Hematopoietic multipotent progenitor cell treated with erythropoietin and hydrocortisone succinate and interleukin-3 and kit ligand, for 6 days (in vitro differentiated cells): ENCODE measurements around the gene MEOX1.
A peak's percentile ranks its signal among the peaks of the same experiment; 100 is the strongest.
"Not testable (repeated sequence)": the region's sequence is repeated elsewhere in the genome, so short reads cannot be mapped to it uniquely, and the experiment has no call there.

Source experiments
- DNase-seq: peaks from one replicate; pipeline ENCODE4 v3.0.0-alpha.2; 2015

Gene MEOX1

DNA sequence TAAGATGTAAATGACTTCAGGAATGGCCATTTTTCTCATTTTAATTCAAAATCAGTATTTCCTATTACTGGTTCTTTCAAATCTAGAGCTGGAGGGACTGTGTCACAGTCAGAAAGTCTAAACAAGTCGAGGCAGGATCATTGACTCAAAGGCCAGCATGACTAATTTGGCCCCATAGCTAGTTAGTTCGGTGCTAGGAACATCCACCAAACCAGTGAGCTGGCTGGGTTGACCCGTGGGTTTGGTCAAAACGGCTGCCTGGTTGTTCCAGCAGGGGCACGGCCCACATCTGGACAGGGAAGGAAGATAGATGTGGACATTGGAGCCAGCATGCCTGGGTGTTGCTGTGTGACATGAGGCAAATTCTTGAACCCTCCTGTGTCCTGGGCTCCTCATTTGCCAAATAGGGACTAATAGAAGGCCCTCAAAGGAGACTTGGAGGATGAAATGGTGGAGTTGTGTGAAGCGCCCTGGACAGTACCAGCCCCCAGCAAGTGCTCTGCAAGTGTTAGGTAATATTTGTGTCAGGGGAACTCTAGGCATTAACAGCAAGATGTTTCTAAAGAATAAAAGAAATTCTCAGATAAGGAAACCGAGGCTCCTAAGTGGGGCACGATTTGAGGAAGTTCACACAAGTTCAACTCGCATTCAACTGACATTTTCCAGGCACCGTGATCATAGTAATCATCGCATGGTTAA lies 46.2 kb downstream of the MEOX1 start:
- DNase-seq = peak; percentile 47

DNA sequence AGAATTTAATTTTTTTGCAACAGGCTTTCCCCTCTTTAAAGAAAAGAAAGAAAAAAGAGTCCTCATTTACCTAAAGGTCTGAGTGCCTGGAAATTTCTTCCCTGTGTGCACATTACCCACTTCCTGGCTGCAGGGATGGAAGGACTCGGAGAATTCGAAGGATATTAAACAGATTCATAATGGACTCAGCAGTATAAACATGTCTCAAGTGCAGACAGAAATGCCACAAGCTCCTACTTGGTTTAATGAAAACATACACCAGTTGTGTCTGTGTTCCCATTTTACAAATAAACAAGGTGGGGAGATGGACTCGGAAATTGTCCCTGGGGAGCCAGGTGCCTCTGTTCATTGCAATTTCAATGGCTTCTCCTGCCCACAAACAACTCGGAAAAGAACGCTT lies 47.2 kb downstream of the MEOX1 start:
- no peak for DNase-seq

DNA sequence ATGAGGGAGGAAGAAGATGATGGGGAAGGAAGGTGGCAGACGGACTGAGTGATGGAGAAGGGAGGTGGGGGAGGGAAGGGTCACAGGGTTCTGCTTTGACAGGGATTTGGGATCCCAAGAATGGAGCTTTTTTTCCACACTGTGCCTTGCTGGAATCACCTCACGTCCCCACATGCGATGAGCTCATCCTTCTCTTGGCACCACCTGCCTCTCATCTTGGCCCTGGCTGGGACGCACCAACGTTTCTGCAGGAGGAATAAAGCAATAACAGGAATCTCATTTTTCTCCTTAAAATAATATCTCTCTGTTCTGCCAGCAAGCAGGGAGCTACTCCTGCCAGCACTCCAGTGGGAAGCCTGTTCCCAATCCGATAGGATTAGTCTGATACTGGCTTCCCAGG lies 47.8 kb downstream of the MEOX1 start:
- no peak for DNase-seq

DNA sequence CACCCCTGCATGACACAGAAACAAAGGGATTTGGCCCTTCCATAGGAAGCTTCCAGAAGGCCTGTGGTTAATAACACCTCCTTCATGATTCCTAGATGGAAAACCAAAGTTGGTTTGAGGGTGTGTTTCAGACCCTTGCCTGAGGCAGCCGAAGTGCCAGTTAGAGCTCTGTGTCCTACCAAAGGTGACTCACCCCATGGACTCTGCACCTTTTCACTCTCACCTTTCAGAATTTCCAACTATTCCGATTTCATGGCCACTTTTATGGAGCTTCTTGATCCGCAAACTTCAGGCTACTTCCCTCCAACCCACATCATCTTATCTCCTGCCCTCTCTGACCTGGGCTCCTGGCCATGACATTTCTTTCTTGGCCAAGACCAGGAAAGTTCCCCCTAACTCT lies 49.2 kb downstream of the MEOX1 start:
- DNase-seq = no peak

DNA sequence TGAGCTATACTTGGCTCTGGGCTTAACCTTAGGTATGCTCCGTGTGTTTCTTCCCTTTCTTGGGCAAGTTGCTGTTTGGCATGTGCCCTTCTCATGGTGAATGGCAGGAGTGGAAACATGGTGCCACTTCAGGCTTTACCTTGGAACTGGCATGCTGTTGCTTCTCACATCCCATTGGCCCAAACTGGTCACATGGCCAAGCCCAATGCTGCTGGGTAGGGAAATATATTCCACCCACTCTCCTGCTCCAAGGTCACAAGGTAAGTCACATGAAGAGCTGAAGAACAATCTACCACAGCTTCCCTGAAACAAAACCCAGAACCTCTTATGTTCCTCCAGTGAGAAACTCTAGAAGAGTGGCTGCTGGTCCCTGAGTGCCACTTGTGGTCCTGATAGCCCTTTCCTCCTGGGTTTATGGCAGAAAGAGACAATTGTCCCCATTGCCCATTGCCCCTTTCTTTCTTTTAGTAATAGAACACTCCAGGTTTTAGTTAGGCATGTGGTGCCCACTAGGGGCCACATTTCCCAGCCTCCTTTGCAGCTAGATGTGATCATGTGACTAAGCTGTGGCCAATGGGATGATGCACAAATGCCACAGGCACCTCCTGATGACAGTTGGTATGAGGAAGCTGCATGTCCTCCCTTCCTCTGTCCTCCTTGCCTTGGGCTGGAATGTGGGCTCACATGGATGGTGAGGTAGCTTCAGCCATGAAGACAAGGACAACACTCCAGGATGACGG lies 50.3 kb downstream of the MEOX1 start:
- no peak for DNase-seq

DNA sequence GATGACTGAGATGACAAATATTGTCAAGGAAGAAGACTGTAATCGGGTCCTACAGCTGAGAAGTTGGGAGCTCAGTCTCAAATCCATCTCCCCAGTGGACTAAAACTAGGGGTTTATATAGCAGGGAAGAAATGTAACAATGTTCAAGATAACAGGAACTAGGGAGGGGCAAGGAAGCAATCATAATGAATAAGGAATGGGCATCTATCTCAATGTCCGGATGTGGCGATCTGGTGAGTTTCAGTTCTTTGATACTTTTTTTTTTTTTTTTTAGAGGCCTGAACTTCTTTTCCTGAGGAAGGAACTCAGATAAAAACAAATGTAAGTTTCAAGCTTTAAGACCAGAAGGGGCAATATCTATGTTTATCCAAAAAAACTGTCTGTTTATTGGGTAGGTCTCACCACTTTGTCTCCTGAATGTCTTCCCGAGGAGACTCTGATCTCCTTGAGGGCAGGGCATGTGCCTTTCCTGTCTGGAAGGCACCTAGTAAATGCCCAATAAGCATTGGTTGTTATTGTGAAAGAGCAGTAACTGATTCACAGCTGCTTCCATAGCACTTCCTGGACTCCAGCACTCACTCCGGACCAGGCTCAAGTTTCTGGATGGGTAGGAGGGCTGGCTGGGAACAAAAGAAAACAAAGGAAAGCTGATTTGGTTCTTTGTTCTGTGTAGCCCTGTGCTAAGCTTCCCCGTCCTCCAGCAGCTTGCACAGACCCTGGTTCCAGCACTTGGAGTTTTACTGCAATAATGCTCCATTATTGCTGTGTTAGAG lies 51.9 kb downstream of the MEOX1 start:
- no peak for DNase-seq

DNA sequence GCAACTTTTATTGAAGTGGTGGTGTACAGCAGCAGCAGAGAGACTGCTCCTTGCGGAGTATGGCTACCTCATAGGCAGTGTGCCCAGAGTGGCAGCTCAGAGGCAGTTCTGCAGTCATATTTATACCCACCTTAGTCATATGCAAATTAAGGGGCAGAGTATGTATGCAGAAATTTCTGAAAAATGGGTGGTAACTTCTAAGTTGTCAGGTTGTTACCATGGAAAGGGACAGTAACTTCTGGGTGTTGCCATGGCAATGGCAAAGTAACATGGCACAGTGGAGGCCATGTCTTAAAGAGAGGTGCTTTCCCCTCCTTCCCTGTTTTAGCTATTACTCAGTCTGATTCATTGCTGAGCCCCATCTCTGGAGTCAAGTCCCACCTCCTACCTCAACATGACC lies 53.4 kb downstream of the MEOX1 start:
- no peak for DNase-seq

DNA sequence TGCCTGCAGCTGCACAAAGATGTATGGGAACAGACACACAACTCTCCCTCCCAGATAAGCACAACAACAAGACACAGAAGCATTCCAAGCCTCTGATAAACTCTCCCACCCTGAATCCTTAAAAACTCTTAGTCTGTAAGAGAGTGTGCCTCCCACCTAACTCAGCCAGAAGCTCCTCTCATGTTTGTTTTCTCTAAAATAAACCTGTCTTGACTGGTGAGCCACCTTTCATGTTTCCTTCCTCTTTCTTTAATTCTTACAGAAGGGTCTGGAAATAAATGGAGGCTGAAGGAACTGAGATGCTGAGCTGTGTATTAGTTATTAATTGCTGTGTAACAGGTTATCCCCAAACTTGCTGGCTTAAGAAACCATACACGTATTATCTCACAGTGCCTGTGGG lies 57.2 kb downstream of the MEOX1 start:
- DNase-seq = no peak

DNA sequence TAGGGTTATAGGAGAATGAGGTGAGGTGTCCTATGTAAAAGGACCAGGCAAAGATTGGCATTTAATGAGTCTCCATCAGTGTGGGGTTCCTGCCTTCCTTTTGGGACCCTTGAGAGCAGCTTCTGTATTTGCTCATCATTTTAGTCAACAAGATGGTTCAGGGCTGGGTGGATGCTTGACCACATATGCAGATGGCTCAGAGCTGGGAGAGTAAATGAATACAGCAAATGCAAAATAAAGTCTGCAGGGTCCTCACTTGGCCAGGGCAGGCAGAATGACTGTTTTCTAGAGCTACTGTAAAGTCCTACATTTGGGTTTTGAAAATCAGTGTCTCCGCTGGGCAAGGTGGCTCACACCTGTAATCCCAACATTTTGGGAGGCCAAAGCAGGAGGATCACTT lies 58.4 kb downstream of the MEOX1 start:
- no peak for DNase-seq

DNA sequence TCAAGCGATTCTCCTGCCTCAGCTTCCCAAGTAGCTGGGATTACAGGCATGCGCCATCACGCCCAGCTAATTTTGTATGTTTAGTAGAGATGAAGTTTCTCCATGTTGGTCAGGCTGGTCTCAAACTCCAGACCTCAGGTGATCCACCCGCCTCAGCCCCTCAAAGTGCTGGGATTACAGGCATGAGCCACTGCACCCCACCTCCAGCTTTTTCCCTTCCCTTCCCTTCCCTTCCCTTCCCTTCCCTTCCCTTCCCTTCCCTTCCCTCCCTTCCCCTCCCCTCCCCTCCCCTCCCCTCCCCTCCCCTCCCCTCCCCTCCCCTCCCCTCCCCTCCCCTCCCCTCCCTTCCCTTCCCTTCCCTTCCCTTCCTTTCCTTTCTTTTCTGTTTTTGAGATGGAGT lies 59.2 kb downstream of the MEOX1 start:
- not testable (repeated sequence) for DNase-seq

DNA sequence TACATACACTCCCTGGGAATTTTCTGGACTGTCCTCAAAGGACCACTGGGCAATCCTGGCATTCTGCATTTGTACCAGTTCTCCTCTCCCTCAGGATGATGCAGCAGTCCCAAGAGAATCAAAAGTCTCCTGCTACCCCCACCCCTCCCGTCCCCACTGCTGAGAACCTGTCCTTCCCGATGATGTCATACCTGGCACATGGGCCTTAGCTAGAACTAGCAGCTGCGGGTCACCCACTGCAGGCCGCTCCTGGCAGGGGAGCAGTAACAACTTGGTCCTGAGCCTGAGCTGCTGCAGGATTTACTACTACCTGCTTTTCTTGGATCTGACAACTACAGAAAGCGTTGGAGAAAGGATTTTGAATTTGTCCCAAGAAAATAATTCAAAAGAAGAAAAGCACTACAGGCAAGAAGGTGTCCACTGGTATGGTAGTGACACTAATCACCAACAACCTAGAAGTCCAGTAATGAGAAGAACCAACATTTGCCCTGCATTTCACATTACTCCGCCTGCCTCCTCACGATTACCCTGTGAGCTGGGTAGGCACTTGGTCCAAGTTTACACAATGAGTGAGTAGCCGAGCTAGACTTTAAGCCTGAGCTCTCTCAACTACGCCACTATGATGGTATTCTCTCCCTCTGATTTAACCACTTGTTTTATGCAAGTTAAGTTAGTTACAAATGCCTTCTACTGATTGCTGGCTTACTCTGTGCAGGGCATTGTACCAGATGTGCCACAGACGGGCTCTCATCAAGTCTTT lies 60.3 kb downstream of the MEOX1 start:
- DNase-seq = no peak

DNA sequence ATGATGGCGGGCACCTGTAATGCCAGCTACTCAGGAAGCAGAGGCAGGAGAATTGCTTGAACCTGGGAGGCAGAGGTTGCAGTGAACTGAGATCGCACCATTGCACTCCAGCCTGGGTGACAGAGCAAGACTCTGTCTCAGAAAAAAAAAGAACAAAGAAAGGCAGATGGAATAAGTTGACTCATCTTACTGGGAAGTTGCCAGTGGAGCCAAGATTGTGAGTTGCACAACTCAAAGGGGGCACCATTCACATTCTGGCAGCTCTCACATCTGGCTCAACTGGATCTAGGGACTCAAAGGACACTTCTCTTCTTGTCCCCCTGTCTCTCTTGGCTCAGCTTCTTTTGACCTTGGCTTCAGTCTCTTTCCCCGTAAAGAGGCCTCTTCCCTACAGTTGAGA lies 61.9 kb downstream of the MEOX1 start:
- peak; percentile 23 for DNase-seq

DNA sequence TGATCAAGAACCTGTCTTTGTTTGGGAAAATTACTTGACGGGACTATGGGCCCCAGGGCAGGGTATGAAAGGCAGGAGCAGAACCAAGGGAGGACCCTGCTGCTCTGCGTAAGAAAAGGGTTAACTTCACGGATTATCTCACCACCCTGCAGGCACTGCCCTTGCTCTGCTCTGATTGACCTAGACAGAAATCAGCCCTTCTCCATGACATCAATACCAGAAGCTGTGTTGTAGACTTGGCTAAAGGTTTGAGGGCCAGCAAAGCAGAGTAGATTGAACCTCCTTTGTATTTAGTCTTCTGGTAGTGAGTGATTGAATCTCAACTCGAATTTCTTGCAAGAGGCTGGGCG lies 62.7 kb downstream of the MEOX1 start:
- DNase-seq = no peak

DNA sequence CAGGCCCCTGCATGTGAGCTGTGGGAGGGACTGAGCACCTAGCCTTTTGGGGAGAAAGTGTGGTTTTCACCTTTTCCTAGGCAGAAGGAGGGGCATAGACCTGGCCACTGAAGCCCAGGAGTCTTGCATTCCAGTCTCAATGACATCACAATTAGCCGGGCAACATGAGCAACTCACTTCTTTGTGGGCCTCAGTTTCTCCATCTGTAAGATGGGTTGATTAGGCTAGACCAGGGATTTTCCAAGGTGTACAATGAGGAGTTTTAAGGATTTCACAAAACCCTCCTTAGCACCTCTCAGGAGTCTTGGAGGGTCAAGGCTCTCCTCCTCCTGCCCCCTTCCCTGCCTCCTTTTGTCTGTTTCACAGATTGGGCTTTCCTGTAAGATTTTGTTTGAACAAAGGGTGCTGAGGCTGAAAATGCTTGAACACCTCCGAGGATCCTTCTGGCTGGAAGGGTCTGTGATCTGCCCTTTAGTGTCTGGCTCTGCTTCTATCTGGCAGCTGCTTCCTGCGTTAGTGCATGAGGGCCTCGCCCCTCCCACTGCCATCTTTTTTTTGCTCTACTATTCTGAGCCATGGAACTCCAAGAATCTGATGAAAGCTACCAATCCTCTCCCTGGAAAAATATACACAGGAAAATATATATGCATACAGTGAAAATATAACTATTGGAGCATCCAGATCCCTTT lies 63.2 kb downstream of the MEOX1 start:
- no peak for DNase-seq

DNA sequence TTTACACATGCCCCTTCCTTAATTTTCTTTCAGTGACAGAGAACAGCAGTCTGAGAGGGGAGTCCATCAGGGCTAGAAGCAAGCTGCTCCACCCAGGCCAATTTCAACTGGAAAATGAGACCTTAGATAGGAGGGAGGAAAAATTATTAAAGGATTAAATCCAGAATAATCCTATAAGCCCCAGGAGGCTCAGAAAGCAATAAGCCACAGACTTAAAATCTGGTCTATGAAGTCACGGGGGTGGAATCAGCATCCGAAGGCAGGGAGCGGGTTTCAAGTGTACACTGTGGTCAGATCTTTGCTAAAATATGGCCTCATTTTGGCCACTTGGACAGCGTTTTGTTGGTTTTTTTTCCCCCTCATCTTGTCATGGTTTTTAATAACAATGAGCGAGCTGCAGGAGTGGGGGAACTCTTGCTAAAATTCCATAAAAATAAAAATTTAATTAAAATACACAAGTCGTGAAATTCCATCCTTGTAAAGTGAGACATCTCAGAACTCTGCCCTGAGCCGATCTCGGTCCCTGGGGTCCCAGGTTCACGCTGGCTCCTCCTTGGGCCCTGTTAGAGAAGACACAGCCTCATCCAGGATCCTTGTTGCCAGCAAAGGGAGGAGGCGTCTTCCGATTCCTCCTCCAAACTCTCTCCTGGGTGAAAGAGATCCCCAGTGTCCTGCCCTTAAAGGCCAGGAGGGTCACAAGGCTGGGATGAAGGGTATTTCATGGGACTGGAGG lies 63.9 kb downstream of the MEOX1 start:
- DNase-seq = no peak

DNA sequence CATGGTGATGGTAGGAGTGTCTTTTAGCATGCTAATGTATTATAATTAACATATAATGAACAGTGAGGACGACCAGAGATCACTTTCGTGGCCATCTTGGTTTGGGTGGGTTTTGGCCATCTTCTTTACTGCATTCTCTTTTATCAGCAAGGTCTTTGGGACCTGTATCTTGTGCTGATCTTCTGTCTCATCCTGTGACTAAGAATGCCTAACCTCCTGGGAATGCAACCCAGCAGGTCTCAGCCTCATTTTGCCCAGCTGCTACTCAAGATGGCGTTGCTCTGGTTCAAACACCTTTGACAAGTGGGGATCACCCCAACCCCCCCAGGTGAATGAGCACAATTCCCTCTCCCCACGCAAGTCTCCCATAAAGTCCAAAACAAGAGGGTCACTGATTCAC lies 66.3 kb downstream of the MEOX1 start:
- no peak for DNase-seq

DNA sequence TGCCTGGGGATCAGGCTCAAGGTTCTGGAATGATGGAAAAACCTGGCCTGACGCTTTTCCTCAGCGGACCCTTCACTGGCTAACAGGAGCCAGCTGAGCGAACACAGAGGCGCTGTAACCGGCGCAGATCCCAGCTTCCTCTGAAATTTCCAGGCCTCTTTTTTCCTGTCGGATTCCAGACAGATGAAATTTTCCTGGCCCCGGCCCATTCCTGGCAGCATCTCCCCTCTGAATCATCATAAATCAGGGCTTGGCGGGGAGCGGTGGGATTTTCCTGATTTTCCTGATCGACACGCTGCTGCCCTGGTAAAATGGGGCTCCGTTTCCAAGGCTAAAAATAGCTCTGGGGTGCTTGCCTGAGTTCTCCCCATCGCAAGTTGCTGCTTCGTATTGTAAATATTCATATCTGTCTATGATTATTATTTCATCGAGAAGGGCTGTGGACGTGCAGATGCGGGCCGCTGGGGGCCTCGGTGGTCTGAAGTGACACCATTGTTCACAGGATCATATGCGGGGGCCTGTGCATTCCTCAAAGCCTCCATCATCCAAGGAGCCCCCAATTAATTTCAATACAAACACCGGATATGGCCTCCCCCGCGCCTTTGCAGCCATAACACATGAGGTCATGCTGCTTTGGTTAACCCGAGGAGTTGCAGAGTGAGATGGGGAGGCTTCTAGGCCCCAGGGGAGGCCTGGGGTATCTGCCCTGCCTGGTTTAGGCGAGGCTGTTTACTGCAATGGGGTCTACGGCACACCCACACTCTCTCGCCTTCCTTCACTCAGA lies 69.8 kb downstream of the MEOX1 start:
- DNase-seq = no peak

DNA sequence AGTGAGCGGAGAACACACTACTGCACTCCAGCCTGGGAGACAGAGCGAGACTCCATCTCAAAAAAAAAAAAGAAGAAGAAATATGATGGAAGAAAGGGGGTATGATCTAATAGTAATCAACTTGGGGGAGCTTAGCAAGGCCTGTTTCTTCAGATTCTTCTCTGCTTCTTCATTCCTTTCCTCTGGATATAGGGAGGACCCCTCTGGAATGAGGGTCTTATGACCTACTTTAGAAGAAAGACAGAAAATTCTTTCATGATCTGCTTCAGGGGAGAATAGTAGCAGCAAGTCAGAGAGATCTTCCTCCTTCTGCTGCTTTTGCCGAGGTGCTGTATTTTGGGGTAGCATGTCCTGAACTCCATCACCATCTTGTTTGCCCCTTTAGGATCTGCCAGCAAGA lies 70.7 kb downstream of the MEOX1 start:
- DNase-seq = no peak
